ENCODE measurements around the gene DPP10. TPM values are rescaled to one million over a fixed set of nuclear protein-coding genes. Genes with fewer than 3 reads are reported as not detected.

DPP10 gene
- total RNA-seq, 1 experiment from 2014 or later, result not detected

DNA sequence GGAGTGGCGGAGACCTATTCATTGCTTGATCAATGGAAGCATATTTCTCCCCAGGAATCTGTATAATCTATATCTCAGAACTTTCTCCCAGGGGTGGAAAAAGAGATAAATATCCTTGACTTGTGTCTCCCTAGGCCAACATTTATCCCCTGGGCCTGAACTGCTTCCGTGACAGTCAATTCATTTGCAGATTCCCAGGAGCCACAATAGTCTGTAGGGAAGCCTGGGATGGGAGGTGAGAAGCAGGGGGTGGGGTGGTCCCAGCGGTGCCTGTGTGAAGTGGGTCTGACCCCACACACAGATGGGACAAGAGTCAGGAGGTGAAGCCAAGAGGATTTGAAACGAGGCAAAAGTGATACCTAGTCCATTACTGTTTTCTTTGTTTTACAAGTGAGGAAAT is 166.8 kb downstream of the DPP10 start:
- ChIA-PET POLR2A (no interaction called here), CTCF (interaction anchor here (0.6 to 0.7 kb wide), 2 partner anchors 10 to 1038 kb away, joined by 3 read pairs; no protein-coding TSS in a partner anchor)
- Mint-ChIP-seq H3K36me3 (ENCODE audit: insufficient read depth, unreplicated experiment) (no peaks in the 10 kb centered on the region), H3K27ac (ENCODE audit: low read depth, unreplicated experiment) (no peak overlapping the region), H3K27me3 (ENCODE audit: insufficient read depth, unreplicated experiment) (peaks cover 37% of the 10 kb centered on the region), H3K9me3 (ENCODE audit: unreplicated experiment) (peaks cover 13% of the 10 kb centered on the region), H3K4me1 (ENCODE audit: insufficient read depth, unreplicated experiment) (no peaks in the 10 kb centered on the region), H3K4me3 (ENCODE audit: unreplicated experiment) (no peak overlapping the region)
- DNase-seq (ENCODE audit: unreplicated experiment), result no peak
- TF ChIP-seq, protein P1, sequence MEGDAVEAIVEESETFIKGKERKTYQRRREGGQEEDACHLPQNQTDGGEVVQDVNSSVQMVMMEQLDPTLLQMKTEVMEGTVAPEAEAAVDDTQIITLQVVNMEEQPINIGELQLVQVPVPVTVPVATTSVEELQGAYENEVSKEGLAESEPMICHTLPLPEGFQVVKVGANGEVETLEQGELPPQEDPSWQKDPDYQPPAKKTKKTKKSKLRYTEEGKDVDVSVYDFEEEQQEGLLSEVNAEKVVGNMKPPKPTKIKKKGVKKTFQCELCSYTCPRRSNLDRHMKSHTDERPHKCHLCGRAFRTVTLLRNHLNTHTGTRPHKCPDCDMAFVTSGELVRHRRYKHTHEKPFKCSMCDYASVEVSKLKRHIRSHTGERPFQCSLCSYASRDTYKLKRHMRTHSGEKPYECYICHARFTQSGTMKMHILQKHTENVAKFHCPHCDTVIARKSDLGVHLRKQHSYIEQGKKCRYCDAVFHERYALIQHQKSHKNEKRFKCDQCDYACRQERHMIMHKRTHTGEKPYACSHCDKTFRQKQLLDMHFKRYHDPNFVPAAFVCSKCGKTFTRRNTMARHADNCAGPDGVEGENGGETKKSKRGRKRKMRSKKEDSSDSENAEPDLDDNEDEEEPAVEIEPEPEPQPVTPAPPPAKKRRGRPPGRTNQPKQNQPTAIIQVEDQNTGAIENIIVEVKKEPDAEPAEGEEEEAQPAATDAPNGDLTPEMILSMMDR (IDR thresholded peaks at IDR 0.05; ENCODE audit: unreplicated experiment), result no peak
- intact Hi-C loops (cut with micrococcal nuclease), result no loop called here
- no TSS peak for BruUV-seq (replicated peaks)

GRCh38 chr2:114609801-114610200 is 167.4 kb downstream of the DPP10 start:
- no peak overlapping the region for H3K27ac Mint-ChIP-seq (ENCODE audit: low read depth, unreplicated experiment)
- POLR2A ChIA-PET, result no interaction called here
- TF ChIP-seq, protein P1 (IDR thresholded peaks at IDR 0.05; ENCODE audit: unreplicated experiment), result no peak
- peaks cover 37% of the 10 kb centered on the region for H3K27me3 Mint-ChIP-seq (ENCODE audit: insufficient read depth, unreplicated experiment)
- CTCF ChIA-PET, result interaction anchor here (0.6 to 0.7 kb wide), 2 partner anchors 76 to 1394 kb away, joined by 3 to 6 read pairs; no protein-coding TSS in a partner anchor
- H3K9me3 Mint-ChIP-seq (ENCODE audit: unreplicated experiment), result peaks cover 13% of the 10 kb centered on the region
- H3K4me3 Mint-ChIP-seq (ENCODE audit: unreplicated experiment), result no peak overlapping the region
- no TSS peak for BruUV-seq (replicated peaks)
- H3K36me3 Mint-ChIP-seq (ENCODE audit: insufficient read depth, unreplicated experiment), result no peaks in the 10 kb centered on the region
- intact Hi-C loops (cut with micrococcal nuclease), result loop anchor here (10.0 kb wide), 1 partner anchor 475 kb away; no protein-coding TSS in a partner anchor
- peak; percentile 51 for DNase-seq (ENCODE audit: unreplicated experiment)
- no peaks in the 10 kb centered on the region for H3K4me1 Mint-ChIP-seq (ENCODE audit: insufficient read depth, unreplicated experiment)

DNA sequence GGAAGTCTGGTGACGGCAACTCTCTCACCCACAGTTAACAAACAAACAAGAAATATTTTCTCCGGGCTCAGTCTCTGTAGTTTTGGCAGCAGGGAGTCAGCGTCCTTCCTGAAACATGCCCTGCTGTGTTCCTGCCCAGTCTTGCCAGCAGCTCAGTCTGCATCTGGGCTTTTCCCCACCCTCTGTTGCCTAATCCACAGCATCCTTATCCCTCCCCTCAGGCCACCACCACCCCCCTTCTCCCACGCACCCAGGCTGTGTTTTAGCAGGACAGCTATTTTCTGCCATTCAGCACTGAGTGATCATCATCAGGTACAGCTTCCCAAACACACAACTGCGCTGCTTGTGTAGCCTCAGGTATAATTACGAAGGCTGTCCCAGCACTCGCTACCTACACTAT is 168.2 kb downstream of the DPP10 start:
- BruUV-seq (replicated peaks), result no TSS peak
- H3K36me3 Mint-ChIP-seq (ENCODE audit: insufficient read depth, unreplicated experiment), result no peaks in the 10 kb centered on the region
- peak overlapping the region; percentile 24 for H3K27ac Mint-ChIP-seq (ENCODE audit: low read depth, unreplicated experiment)
- H3K4me1 Mint-ChIP-seq (ENCODE audit: insufficient read depth, unreplicated experiment), result no peaks in the 10 kb centered on the region
- TF ChIP-seq, protein P1 (IDR thresholded peaks at IDR 0.05; ENCODE audit: unreplicated experiment), result no peak
- ChIA-PET POLR2A (interaction anchor here (1.0 kb wide), 1 partner anchor 9 kb away, joined by 3 read pairs; no protein-coding TSS in a partner anchor), CTCF (no interaction called here)
- DNase-seq (ENCODE audit: unreplicated experiment), result peak; percentile 71
- peaks cover 30% of the 10 kb centered on the region for H3K27me3 Mint-ChIP-seq (ENCODE audit: insufficient read depth, unreplicated experiment)
- H3K4me3 Mint-ChIP-seq (ENCODE audit: unreplicated experiment), result no peak overlapping the region
- peaks cover 8% of the 10 kb centered on the region for H3K9me3 Mint-ChIP-seq (ENCODE audit: unreplicated experiment)
- intact Hi-C loops (cut with micrococcal nuclease), result loop anchor here (10.0 kb wide), 1 partner anchor 474 kb away; no protein-coding TSS in a partner anchor

- Mint-ChIP-seq H3K9me3 (ENCODE audit: unreplicated experiment) (no peaks in the 10 kb centered on the region), H3K27ac (ENCODE audit: low read depth, unreplicated experiment) (no peak overlapping the region), H3K4me1 (ENCODE audit: insufficient read depth, unreplicated experiment) (no peaks in the 10 kb centered on the region), H3K4me3 (ENCODE audit: unreplicated experiment) (no peak overlapping the region), H3K36me3 (ENCODE audit: insufficient read depth, unreplicated experiment) (no peaks in the 10 kb centered on the region), H3K27me3 (ENCODE audit: insufficient read depth, unreplicated experiment) (peaks cover 40% of the 10 kb centered on the region)
- TF ChIP-seq, protein P1 (IDR thresholded peaks at IDR 0.05; ENCODE audit: unreplicated experiment), result no peak
- intact Hi-C loops (cut with micrococcal nuclease), result loop anchor here (10.0 kb wide), 1 partner anchor 470 kb away; no protein-coding TSS in a partner anchor
- DNase-seq (ENCODE audit: unreplicated experiment), result no peak
- ChIA-PET POLR2A (no interaction called here), CTCF (interaction anchor here (0.6 to 1.3 kb wide), 4 partner anchors 23 to 312 kb away, joined by 3 to 5 read pairs (median 3); no protein-coding TSS in a partner anchor)
- BruUV-seq (replicated peaks), result no TSS peak
Observed at GRCh38 chr2:114614592-114614991, 172.2 kb downstream of the DPP10 start.

Data from MCF 10A (cell line).